Loucy (cell line): ENCODE measurements around the gene PPP1R9B.

ENCODE experiments used
- CTCF ChIP-seq: fragments of 200-600 bp; sonication (generic); conservative IDR thresholded peaks from 2 replicates; pipeline ENCODE4 v1.5.1; 2014; ENCODE audit warnings: mild to moderate bottlenecking, antibody characterized with exemption, low read length
- EZH2phosphoT487 ChIP-seq: fragments of 200-600 bp; IDR thresholded peaks from 2 replicates; pipeline ENCODE4 v1.6.1; 2018; ENCODE audit warnings: antibody characterized with exemption, mild to moderate bottlenecking, moderate library complexity, borderline replicate concordance

GRCh38 chr17:50161911-50162288, 11.4 kb upstream of the PPP1R9B start:
- TF ChIP-seq CTCF (no peak), EZH2phosphoT487 (no peak)
